ENCODE data around the gene RAB8A. TPM values are rescaled to one million over a fixed set of nuclear protein-coding genes. Genes with fewer than 3 reads are reported as not detected.

RAB8A gene
- total and polyA plus RNA-seq, 2 of the 8 experiments (the other 6 are each of a cell fraction or from before 2014, with no cell fraction given) = 65.8 to 97.0 TPM

- no peak for TF ChIP-seq CHD2 (IDR thresholded peaks at IDR 0.05; ENCODE audit: low read length)
- TF ChIP-seq RBBP5 (IDR thresholded peaks at IDR 0.05; ENCODE audit: borderline replicate concordance, low read depth, low read length) = no peak
- TF ChIP-seq ASH2L (IDR thresholded peaks at IDR 0.05; ENCODE audit: low read length) = no peak
- TF ChIP-seq CTBP2 (IDR thresholded peaks at IDR 0.05; ENCODE audit: borderline replicate concordance, insufficient read depth, insufficient read length, low read length) = no peak
- no peak for TF ChIP-seq CBX8 (IDR thresholded peaks at IDR 0.05; ENCODE audit: borderline replicate concordance, low read depth, low read length)
- TF ChIP-seq TCF12 (IDR thresholded peaks at IDR 0.05; ENCODE audit: low read depth, low read length) = no peak
These were observed 13.3 kb downstream of the RAB8A start (continued) for GRCh38 chr19:16124953-16125352.

All from H1 (cell line).